Measurements from ENCODE around the gene PIEZO1.
"Not testable (repeated sequence)": the region's sequence is repeated elsewhere in the genome, so short reads cannot be mapped to it uniquely, and the experiment has no call there.

PIEZO1 gene

DNA sequence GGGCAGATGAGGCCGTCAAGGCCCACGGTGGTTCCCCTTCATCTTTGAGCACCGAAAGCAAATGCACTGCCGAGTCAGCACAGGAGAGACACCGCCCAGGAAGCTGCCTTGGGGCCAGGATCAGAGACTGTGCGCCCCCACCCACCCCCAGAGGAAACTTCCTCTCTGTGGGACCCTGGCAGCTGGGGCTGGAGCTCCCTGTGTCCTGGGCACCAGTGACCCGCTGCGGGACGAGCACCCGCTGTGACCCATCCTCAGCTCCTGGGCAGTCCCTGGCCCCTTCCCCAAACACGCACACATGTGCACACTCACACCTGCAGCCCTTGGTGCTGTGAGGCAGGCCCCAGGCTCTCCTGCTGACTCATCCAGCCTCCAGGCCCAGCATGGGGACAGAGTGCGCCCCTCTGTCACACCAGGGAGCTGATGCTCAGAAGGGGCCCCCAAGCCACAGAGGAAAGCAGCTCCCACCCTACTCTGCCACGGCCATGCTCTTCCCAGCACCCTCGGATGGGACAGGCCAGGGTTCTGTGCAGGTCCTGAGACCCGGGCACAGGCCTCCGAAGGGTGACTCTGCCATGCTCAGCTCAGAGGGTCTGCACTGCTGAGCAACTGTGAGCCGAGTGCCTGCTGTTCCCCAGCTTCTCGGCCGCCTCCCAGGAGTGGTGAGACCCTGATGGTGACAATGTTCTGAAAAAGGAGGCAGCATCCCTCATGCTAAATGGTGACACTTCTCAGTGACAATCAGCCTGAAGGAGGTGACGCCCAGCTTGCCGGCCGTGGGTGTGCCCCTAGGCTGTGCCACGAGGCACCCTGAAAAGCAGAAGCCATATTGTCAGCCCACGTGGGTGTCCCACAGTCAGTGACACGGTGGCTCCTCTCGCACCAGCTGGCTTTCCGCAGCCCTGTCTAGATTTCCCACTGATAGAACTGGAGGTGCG lies 3.6 kb downstream of the PIEZO1 start:
- peak; percentile 67 to 76 for DNase-seq

GRCh38 chr16:88780142-88781062 lies 4.6 kb downstream of the PIEZO1 start:
- DNase-seq: no peak

- DNase-seq: no peak
These were observed 5.4 kb downstream of the PIEZO1 start for GRCh38 chr16:88779406-88780141.

DNA sequence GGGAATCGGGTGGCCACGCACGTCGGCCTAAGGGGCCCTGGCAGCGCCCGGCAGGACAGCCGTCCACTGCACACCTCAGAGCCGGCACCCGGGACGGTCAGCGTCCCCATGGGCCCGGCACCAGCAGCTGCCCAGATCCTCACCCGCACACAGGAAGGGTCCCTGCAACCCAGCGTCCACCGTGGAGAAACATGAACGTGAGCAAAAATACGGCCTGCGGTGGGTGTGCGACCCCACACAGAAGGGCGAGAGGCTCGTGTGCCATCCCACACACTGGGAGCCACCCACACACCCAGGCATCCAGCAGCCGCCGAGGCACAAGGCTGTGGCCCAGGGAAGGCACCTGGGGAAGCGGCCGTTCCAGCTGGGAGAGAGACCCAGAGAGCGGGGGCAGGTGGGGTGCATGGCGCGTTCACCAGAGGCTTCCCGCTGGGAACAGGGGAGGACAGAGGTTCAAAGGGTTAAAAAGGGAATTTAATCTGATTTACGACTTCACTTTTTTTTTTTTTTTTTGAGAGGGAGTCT lies 6.4 kb downstream of the PIEZO1 start:
- DNase-seq: no peak

- DNase-seq: no peak
These were observed 6.8 kb downstream of the PIEZO1 start for GRCh38 chr16:88778271-88778525.

GRCh38 chr16:88777471-88778270 lies 7.3 kb downstream of the PIEZO1 start:
- DNase-seq: no peak

- no peak for DNase-seq
These were observed 9.2 kb downstream of the PIEZO1 start for GRCh38 chr16:88775825-88776224.

GRCh38 chr16:88774544-88775393 lies 10.3 kb downstream of the PIEZO1 start:
- DNase-seq: no peak

DNA sequence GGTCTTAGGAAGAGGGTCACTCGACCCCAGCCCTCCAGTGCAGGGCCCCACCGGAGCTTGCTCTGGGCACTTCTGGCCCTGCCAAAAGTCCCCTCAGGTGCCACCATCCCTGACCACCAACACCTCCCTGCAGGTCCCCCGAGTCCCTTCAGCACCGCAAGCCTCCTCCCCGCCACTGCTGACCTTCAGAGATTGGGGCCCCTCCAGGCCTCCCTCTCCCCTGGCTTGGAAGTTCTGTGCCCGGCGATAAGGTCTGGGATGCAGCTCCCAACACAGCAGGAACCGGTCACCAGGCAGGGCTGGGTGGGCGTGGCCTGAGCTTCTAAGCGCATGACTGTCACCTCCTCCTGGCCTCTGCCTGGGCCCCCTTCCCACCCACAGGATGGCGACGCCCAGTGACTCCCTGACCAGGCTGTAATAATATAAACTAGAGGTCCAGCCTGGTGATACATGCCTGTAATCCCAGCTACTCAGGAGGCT lies 11.2 kb downstream of the PIEZO1 start:
- no peak for DNase-seq

DNA sequence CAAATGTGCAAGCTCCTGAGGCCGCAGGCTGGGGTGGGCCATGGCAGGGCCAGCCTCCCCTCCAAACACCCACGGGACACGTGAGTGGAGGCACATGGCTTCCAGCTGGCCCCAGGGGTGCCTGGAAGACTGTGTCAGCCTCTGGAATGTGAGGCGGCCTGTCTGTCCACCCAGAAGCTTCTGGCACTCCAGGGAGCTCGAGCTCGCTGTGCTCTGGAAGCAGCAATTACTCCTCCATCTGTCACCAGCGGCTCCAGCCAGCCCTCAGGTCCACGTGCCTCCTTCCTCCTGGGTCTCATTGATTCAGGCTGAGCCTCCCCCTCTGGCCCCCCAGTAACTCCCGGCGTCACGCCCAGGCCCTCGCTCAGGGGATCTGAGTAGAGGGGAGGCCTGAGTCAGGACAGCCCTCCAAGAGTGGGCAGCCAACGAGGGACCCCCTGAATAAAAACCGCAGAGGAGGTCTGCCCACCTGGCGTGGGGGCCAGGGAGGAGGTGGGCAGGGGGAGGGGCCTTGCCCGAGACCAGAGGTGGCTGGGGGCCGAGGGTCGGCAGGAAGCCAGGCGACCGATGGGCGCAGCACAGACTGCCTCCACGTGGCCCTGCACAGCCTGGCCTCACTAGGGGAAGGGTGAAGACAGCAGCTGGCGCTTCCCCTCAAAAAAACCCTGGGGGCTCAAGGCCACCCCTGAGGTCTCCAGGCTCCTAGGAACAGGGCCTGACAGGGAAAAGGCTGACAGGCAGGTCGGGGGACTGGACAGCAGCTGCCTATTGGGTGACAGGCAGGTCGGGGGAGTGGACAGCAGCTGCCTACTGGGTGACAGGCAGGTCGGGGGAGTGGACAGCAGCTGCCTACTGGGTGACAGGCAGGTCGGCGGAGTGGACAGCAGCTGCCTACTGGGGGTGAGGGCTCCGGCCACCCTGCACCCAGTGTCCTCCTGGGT lies 11.9 kb downstream of the PIEZO1 start:
- DNase-seq: no peak

GRCh38 chr16:88771781-88772180 lies 13.2 kb downstream of the PIEZO1 start:
- not testable (repeated sequence) for DNase-seq

DNA sequence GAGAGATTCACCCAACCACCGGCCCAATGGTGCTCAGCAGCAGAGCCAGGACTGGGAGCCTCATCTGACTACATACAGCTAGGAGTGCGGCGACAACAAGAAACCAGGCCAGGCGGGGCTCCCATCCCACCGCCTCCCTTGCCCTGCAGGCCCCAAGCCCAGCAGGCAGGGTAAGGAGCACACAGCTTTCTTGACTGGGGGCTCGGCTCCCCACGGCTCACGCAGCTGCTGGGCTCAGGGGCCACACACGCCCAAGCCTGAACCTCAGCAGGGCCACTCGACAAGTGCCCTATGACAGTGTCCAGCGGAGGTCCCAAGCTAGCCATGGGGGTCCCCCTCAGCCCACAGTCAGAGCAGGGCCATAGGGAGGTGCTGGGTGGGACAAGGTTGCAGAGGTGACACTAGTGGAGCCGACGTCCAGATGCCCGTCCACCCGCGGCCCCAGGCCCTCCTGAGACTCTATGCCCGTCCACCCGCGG lies 13.7 kb downstream of the PIEZO1 start:
- DNase-seq: no peak

DNA sequence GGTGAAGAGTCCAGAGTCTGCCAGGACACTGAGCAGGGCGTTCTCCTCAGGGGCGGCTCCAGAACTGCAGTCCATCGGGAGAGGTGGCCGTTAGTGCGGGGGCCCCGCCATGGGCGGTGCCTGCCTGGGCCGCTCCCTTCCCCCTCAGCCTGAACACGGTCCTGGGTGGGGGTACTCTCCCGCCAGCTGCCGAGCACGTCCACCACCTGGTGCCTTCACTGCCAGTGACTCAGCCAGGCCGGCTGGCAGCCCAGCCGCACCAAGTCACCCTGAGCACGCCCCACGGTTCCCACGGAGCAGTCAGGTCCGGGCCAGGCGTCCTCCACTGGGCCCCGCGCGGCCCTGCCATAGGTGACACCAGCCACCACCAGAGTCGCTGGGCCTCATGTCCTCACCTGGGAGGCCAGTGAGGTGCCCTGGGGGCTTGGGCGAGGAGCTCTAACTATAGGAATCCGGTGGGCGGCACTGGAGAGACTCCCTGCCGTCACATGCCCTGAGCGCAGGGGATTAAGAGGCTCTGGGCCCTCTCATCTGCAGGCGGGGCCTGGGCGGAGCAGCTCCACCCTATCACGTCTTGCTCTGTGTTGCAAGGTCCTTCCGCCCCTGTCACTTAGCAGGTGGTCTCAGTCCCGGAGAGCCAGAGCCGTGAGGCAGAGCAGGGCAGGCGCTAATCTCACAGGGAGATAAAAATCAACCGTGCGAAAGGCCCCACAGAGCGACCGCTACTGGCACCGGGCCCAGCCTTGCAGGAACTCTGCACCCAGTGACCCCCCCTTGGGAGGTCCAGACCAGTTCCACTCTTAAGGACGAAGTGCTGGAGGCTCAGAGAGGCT lies 14.3 kb downstream of the PIEZO1 start:
- DNase-seq: no peak

DNA sequence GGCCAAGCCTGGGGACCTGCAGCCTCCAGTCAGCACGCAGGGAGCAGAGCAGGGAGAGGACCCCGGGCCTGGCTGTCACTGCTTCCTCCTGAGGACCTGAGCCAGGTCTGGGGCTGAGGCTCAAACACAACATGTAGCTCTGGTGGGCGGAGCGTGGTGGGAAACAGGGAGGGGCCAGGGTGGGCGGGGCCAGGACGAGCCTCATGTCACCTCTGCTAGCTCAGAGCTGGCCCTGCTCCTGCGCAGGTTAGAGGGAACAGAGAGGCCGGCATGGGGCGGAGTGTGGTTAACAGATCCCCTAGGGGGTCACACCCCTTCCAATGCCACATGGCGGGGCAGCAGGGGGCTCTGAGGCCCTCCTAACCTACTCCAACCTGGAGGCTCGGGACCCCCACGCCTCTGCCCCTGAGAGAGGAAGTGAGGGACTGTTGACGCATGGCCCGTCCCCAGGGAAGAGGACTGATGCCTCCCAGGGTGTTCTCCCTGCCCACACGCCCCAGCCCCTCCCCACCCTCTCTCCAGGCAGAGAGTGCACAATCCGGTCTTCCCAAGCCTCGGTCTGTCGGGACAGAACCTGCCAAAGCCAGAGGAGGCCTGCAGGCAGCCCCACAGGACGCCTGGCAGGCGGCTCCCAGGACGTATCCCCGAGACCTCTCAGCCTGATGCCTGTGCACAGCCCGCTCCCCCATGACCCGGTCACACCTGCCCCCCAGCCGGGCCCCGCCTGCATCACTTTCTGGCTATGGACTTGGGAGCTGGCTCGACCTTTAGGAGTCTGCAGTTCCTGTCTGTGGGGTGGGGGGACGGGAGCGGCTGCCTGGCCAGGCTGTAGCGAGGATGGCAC lies 15.2 kb downstream of the PIEZO1 start:
- DNase-seq: no peak

- DNase-seq: no peak
These were observed 16.8 kb downstream of the PIEZO1 start for GRCh38 chr16:88768071-88768783.

- DNase-seq: no peak
These were observed 17.4 kb downstream of the PIEZO1 start for GRCh38 chr16:88767546-88768070.

- no peak for DNase-seq
These were observed 18.0 kb downstream of the PIEZO1 start for GRCh38 chr16:88766975-88767374.

Data from activated CD4-positive, alpha-beta T cell treated with anti-CD3 and anti-CD28 coated beads, Interleukin-2, amount 50 U/mL, for 4 hours (primary cell).